Stimulated activated naive CD4-positive, alpha-beta T cell (primary cell): Measurements from ENCODE around the gene CADPS.
"Not testable (repeated sequence)": the region's sequence is repeated elsewhere in the genome, so short reads cannot be mapped to it uniquely, and the experiment has no call there.

Source experiments
- DNase-seq, 6 experiments: peaks; one replicate each; lab custom pipeline; 2025; lab: John Stamatoyannopoulos, UW

The CADPS gene

DNA sequence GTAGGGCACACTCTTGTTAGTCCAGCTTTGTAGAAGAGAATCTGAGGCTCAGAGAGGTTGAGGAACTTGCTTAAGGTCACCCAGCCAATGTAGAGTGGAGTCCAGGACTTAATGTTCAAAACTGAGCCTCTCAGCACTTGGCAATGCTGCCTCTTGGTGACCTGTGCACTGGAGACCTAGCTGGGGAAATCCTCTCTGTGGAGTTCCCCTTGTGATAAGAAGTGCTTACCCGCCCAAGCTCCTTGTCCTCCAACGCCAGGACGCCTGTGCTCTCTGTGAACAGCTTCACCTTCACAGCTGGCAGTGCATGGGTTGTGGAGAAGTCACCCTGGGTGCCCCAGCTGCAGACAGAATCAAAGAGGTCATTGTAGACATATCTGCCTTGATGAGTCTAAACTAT is 282.8 kb downstream of the CADPS start:
- DNase-seq, result no peak

DNA sequence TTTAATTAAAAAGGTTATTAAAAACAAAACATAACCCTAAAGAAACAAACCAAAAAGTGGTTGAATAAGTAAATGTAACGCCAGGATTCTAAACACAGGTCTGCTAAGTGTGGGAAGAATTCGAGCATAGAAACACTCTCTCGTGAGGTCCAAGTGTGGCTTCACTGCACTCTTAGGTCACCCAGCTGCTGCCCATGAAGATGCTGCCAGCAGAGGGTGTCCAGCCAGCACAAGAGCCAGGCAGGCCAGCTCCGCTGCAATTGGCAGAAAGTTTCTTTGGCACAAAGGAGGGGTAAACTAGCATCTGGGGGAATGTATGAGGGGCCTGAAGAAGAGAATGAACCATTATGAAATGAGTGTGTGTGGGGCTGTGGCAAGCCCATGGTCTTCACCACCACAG is 286.1 kb downstream of the CADPS start:
- no peak for DNase-seq

DNA sequence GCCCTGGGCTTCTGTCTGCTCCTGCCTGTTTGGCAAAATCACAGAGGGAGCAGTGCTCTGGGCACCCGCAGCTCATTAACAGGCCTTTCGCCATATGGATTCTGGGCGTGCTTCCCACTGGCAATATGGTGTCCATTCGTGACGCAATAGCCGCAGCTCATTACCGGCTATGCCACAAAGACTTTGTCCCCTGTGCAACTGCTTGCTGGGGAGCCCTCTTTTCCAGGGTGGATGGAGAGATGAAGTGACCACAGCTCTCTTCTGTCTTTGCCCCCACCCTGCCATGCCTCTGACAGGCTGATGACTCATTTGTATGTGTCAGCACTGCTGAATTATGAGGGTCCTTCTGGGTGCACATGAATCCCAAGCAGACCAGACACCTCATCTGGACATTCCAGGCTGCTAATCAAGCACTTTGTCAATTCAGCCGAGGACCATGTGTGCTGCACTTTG is 287.6 kb downstream of the CADPS start:
- no peak for DNase-seq

DNA sequence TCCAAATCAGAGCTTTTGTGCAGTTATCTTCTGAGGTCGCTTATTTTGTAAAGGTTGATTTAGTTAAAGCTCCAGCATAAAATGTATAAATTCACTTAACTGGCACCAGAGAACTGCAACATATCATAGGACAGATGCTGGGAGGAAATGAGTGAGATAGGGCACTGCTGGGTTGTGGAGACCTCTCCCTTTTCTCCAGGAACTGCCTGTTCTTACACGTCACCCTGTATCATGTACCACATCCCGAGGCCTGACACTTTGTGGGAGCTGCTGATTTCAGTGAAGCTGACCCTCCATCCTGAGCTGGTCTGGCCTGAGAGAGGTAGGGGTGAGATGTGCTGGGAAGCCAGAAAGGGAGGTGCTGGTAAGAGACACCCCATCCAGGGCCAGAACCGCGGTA is 288.0 kb downstream of the CADPS start:
- DNase-seq, result no peak

DNA sequence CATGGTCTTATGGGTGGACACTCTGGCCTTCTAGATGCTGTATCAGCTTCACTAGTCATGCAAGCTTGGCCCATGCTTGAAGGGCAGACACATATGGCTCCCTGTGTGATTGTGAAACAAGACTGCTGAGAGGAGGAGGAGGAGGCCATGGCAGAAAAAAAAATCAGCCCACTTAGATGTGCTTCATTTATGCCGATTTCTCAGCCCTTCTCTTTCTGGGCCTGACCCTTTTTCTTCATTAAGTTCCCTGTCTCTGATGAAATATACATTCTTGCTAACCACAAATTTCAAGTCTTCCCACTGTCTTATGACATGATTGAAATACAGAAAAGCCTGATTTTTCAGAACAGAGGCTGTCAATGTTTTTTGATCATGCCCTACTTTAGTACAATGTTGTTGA is 288.9 kb downstream of the CADPS start:
- no peak for DNase-seq

DNA sequence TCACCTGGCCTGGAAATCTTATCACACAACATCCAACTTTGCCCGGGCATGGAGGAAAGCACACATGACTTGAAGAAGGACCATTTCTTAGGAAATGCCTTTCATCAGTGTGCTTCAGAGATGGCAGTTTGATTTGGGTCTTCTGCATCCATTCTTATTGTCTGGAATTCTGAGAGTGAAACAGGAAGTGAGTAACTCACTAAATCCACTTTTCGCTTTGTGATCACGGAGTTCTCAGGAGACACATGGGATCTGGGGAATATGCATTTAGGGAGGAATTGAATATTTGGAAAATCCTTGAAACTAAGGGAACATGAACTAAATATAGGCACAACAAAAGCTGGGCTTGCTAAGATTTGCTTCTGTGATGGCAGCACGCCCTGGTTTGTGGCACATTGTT is 289.4 kb downstream of the CADPS start:
- DNase-seq, result no peak

DNA sequence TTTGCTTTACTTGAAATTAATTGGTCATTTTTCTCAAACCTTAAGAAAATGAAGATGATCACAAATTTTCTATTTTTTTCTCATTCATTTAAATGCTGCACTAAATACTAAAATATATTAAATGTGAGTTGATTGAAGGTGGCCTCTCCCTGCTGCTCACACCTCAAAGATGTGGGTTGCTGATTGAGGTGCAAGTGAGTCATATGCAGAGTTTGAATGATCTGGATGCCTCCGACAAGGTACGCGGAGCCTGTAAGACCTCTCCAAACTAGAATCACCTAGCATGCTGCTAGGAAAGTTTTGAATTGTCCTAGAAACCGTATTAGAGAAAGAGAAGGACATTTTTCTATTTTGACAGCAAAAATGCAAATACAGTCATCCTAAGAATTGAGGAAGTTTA is 290.6 kb downstream of the CADPS start:
- no peak for DNase-seq

DNA sequence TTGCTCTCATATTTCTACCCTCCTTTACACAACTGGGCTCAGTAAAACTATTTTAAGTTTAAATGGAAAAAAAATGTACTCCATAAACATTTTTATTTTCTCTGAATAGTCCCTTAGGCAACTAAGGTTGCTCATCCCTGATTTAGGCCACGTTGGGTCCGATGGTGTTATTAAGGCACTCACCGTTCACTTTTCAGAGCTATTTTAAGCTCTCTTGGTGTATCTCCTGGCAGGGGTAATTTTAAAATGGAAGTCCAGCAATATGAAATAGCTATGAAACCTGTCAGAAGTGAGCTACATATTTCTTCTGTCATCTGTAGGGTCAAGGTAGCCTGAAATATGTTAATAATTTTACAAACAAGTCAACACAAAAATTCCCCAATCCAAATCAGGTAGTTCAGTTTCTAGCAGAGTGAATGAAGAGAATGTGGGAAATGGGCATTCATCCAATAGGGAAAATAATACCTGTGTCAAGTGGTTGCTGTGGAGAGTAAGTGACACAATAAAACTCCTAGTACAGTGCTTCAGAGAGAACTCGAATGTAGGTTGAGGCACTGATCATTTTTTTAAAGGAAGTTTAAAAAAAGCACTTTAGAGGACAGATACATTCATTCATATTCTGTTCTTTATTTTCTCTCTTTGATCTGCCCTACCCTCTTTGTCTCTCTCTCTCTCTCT is 292.6 kb downstream of the CADPS start:
- DNase-seq, result no peak

DNA sequence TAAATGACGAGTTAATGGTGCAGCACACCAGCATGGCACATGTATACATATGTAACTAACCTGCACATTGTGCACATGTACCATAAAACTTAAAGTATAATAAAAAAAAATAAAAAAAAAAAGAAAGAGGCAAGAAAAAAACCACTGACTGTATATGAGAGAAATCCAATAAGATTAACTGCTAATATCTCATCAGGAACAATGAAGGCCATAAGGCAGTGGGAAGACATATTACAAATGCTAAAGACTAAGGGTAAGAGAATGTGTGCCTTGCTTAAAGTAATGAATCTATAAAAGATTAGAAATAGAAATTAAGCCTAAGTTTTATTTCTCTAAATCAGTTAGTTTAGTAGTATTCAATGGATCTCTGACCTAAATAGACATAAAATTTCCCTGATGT is 294.7 kb downstream of the CADPS start:
- DNase-seq, result not testable (repeated sequence)

DNA sequence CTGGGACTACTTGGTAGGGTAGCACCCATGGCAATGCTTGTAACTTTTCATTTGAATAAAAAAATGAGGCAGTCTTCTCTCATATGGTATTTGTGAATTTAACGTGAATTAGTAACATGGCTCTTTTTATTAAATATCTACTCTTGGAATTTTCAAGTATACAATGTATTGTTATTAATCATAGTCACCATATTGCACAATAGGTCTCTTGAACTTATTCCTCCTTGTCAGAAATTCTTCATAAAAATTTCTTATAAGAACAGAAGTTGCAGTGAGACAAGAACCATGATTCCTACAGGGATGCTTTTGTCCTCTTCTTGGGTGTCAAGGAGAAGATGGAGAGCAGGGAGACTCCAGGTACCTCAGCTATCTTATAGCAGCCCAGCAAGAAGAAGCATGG is 298.1 kb downstream of the CADPS start:
- DNase-seq, result no peak

DNA sequence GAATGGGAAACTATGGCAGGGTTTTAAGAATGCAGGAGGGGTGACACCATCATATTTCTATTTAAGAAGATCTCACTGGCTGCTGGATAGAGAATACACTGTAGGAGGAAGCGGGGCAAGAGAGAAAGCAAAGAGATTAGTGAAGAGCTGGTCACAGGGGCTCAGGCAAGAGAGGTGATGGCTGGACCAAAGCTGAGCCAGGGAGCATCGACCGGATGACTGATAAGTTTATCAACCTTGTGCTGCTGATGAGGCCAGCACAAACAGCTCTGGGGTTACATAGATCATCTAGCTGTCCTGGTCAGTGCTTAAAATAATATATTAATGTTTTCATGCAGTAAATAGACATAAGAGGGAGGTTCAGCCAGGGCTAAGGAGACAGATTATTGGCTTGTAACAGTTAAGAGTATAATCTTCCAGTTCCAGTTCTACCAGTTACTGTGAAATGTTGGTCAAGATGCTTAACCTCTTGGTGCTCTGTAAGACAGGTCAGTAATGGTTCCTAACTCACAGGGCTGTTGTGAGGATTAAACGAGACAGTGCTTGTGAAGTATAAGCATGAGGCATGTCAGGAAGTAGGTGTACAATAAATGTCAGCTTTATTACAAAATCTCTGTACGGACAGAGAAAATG is 300.8 kb downstream of the CADPS start:
- no peak for DNase-seq

DNA sequence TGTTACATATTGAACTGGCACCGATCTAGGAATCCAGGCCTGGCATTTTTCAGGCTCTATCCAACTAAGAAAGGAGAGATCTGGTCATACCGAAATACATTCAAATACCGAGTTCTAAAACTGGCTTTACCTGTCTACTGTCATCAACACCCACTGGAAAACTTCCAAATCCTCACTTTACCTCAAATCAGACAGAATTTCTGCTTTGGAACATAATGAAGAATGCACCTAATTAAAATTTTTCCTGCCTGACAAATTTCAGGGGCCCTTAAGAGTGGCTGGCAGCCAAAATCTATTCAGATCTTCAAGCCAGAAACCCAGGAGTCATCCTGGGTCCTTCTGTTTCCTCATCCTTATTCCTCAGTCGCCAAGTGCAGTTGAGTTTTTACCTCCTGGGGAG is 303.3 kb downstream of the CADPS start:
- no peak for DNase-seq

DNA sequence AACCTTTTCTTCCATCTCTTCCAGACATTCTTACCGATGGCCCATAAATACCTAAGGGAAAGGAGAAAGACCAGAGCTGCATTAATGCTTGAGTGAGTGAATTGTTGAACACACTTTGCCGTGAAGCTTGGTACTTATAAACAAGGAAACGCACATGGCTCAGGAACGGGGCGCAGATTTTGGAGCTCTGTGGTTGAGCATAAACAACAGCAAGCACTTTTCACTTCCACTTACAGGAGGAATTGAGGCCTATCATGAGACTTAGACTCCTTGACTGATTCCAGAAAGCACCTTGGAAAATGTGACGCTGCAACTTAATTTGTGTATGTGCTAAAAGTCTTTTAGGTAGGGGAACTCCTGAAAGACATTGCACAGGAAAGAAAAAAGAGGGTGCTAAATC is 304.3 kb downstream of the CADPS start:
- DNase-seq, result no peak

DNA sequence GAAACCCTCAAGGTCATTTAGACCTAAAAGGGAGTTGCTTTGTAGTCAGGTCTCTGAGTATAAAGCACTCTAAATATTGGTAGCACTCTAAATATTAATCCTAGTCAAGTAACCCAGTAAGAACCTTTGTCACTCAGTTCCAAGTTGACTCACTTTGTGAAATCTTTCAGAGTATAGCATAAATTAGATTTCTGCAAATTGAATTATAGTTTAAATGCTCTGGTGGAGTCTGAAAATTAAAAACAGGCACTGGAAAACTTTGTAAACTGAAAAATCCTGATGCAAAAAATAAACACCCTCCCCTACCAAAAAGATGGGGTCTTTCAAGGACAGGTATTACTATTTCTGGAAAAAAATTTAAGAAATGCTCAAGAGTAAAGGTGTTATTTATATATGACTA is 305.6 kb downstream of the CADPS start:
- no peak for DNase-seq

DNA sequence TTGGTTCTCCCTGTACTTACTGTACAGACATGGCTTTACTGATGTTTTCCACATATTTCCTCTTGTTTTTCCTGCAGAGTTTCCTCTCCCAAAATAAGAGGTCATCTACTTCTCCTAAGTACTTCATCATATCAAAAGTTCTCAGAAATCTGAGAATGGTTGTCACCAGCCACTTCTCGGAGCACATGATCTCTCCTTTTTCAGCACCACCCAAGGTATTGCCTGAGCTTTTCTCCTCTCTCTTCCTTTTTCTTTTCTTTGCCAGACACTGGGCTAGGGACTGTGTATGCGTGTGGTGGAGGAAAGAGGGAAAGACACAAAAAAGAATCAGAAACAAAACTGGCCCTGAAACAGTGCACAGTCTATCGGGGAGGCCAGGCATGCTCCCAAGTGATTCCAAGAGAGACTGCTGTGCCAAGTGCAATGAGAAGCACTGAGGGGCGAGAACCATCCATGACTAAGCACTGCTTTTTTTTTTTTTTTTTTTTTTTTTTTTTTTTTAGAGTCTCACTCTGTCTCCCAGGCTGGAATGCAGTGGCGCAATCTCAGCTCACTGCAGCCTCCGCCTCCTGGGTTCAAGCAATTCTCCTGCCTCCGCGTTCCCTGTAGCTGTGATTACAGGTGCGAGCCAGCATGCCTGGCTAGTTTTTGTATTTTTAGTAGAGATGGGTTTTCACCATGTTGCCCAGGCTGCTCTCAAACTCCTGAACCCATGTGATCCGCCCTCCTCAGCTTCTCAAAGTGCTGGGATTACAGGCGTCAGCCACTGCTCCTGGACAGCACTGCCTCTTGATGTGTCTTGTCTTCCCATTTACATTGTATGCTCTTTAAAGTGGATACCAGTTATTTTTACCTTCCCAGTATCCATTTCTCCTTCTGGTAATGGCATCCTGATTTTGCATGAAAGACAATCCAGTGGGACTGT is 307.9 kb downstream of the CADPS start:
- no peak for DNase-seq

DNA sequence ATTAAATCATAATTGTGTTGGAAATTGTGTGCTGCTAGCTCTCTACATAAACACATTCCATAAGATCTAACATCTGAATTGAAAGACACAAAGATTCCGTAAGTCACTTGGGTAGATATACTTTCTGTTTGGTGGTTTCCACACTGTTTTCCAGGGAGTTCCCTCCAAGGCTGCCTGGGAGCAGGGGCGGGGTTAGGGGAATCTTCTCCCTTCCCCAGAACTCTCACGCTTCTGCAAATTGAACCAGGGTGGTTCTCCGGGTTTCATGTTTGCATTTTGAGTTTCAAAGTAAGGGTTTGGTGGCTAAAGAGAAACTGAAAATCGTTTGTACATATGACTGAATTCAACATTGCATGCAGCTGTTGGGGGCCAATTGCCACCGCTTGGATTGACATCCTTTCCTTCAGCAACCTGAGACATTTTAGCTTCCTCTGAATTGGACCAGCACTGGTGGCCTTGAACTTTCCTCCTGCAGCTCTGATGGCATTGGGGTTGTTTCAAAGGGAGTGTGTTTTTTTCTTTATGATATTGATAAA is 309.1 kb downstream of the CADPS start:
- no peak for DNase-seq

DNA sequence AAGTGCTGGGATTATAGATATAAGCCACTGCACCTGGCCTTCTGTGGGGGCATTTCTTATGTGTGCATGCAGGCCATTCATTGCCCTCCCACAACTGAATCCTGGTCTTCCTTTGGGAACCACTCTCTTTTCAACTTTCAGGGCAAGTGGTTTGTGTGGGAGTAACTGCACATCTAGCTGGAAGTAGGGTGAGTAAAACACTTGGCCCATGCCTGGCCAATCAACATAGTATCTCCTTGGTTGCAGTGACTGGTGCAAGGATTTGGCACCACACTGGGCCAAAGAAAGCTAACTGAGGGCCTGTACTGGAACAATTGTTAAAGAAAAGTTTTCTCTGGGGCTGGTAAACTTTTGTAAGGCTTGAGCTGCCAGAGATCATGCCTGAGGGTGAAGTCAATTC is 312.6 kb downstream of the CADPS start:
- DNase-seq, result no peak

DNA sequence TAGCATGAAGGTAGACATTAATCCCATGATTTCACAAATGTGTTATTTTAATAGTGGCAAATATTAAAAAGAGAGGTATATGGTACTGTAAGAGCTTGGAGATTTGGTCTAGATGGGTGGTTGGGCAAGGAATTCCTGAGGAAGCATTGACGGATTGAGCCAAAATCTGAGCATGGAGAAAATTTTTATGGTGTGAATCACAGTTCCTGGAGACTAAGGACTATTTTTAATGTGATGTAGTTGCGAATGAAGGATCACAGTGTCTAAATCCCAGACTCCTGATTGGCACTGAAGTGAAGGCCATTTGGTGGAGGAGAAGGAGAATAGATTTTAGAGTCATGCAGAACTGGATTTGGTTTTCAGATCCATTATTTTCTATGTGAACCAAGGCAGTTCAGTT is 313.2 kb downstream of the CADPS start:
- no peak for DNase-seq

DNA sequence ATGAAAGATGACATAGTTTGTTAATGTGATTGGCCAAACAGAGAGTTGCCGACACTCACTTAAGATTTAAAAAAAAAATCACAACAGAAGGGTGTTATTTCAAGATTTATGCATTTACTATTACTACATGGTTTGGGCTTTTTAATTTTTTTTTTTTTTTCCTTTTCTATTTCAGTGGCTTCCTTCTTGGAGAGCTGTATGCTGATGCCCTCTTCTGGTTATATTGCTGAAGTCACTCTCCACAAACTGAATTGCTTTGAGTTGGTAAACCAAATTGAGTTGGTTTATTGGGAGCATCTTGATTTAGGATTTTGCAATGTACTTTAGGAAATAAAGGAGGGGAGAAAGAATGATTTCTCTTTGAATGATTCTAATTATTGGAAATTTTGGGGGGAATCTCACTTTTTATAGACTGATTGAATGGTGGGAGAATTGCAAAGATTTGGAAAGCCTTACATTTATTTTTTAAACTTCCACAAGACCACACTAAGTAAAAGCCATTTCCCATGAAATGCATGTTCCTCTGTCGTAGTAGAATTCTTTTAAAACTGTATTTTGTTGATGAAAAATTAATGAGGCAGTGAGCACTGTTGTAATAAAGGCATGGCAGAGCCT is 315.3 kb downstream of the CADPS start:
- no peak for DNase-seq

DNA sequence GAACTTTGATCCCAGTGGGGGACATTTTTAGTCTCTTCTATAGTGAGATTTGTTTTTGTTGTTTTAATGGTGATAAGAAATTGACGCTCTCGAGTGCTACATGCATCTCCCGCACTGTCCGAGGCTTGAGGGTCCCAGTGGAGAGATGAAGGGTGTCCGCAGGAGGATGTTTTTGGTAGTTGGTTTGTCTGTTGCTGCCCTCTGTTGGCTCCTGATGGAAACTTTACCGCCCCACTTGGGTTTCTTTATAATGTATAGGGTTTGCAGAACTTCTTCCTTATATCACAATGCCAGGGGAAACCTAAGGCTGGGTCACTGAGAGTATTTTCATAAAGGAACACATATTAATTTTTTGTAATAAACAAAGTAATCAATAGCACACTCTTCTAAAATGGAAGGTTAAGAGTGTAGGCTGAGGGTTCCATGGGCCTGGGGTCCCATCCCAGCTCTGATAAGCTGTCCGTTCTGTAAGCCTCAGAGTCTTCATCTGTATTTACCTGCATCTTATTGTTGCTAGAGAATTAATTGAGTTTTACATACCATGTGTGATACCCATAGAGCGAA is 316.6 kb downstream of the CADPS start:
- no peak for DNase-seq

DNA sequence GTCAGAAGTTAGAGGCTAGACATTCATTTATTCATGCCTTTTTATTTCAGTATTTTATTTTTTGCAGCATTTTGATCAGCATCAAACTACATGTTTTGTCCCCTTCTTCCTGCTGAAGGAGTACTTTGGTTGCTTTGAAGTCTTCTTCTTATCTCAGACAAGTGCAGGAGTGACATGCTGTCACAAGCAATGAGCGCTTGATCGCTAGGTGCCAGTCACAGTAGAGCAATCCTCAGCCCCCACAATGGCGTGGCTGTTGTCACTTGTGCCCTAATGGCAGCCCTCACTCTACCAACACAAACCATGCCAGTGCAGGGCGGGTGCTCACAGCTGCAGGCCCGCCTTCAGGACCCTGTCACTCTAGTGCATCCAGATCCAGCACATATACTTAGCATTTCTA is 317.2 kb downstream of the CADPS start:
- DNase-seq, result no peak

DNA sequence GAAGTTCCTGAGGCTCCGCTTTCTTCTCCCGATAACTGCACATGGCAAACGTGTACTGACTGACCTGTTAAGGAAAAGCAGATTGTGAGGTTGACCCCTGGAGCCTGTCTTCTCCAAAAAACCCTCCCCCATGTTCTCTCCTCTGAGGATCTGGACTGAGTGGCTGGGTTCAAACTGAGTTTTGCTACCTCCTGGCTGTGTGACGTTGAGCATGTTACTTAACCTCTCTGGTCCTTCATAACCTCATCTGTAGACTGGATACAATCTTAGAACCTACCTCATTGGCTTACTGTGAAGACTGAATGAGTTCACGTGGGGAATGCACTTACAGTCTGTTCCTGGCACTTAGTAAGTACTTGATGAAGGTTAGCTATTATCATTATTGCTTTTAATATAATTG is 317.8 kb downstream of the CADPS start:
- DNase-seq, result no peak
